ELF-1 (cell line): ENCODE measurements around the gene CNOT1.

Experiments
- DNase-seq: peaks from one replicate; pipeline ENCODE4 v3.0.0-alpha.2; 2016; ENCODE audit warnings: low read depth, low spot score

CNOT1 gene

GRCh38 chr16:58487566-58488351 lies 141.9 kb downstream of the CNOT1 start:
- DNase-seq = peak; percentile 98

DNA sequence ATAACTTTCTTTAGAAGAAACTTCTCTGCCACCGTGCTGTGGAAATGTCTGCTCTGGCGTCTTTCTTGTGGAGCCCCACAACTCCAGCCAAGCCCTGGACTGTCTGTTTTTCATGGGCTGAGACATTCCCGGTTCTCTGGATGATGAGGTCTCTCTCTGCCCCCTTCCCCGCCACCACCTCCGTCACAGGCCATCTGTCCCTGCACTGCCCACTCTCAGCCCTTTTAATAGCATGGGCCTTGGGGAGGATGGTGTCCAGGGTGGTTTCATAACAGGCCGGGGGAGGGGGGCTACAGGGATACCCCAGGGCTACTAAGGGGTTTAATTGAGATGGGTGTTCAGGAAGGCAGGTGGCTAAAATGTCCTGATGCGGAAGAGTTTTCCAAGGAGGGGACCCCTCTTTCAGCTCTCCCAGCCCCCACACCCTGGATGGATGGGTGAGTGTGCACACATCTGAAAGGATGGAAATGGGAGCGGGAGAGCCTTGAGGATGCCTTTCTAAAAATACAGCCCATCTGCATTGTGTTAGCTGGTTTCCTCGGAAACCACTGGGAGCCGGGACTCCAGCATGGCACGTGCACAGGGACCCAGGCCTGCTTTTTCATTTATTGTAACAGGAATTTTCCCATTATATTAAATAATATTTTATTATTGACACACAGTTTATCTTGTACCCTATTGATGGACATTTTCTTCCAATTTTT lies 144.3 kb downstream of the CNOT1 start:
- DNase-seq = no peak

GRCh38 chr16:58481931-58482330 lies 147.7 kb downstream of the CNOT1 start:
- DNase-seq = no peak

- DNase-seq = no peak
Observed at GRCh38 chr16:58481226-58481869, 148.3 kb downstream of the CNOT1 start.

GRCh38 chr16:58478427-58478826 lies 151.2 kb downstream of the CNOT1 start:
- DNase-seq = no peak

- DNase-seq = no peak
Observed at GRCh38 chr16:58476791-58477190, 152.8 kb downstream of the CNOT1 start.

DNA sequence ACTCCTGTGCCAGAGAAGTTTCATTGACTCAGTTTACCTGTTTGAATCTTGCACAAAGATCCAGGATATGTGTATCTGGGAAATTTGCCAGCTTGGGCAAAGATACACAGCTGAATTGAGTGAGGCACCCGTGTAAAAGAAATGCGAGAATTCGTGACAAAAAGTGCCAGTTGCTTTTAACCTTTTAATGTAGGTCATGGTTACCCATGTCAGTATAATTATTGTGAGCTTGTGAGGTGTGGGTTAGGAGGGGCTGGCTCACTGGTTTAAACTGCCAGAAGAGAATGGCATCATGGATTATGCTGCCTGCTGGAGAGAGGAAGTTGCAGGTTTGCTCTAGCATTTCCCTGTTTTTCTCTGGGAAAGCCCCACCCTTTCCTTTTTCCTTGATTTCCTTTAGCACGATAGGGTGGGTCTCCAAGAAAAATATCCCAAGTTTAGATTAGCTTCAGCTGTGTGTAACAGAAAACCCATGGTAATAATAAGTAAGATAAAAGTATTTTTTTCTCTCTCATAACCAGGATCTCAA lies 154.5 kb downstream of the CNOT1 start:
- DNase-seq = no peak

DNA sequence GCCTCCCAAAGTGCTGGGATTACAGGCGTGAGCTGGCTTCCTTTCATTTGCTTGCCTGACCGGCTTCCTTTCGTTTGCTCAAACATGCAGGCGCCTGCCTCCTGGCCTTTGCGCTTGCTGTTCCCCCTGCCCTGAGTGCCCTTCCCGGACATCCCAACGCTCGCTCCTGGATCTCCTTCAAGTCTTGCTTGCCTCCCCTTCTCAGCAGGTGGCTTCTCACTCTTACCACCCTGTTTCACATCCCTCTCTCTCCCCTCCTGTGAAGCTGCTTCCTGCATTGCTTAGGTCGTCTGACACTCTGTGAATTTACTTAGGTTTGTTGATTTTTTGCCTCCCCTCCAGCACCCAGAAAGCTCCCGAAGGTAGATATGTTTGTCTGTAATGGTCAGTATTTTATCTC lies 155.3 kb downstream of the CNOT1 start:
- no peak for DNase-seq

- no peak for DNase-seq
Observed at GRCh38 chr16:58472827-58473226, 156.8 kb downstream of the CNOT1 start.

- no peak for DNase-seq
Observed at GRCh38 chr16:58472266-58472665, 157.4 kb downstream of the CNOT1 start.

GRCh38 chr16:58471209-58471975 lies 158.2 kb downstream of the CNOT1 start:
- no peak for DNase-seq
